Measurements from ENCODE around the gene CCNT1. TPM values are rescaled to one million over a fixed set of nuclear protein-coding genes. Genes with fewer than 3 reads are reported as not detected.

Gene CCNT1
- 10 to 100 TPM; 17.9 to 40.3 (median 23.1) TPM for total RNA-seq

DNA sequence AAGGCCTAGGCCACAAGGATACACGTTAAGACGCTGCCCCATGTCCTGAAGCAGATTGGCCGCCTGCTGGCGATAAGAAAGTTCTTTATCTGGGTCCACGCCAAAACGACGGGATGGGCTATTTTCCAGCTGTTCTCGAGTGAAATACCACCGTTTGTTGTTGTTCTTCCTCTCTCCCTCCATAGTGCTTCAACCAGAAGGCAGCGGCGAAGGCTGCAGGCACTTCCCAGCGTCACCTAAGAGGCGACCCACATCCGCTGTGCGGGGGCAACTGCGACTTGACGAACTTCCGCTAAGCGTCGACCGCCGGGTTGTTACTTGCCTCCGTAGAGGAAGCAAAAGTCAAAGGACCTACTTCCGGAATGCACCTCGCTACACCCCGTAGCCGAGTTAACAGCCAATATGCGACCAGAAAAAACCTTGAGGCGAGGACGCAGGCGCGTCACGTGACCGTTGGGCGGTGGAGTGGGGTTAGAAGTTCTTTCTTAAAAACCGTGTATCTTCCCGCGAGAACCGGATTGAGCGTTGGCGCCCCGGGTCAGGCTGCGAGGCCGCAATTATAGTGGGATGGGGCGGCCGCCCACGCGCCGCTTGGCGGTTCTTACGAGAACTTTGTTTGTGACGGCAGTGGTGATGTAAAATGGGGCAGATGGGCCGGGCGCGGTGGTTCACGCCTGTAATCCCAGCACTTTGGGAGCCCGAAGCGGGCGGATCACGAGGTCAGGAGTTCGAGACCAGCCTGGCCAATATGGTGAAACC is at the start of gene CCNT1:
Gene CCNT1, minus strand, starts transcription at position 215 of the 759 bp plus-strand sequence. Its CDS starts 32 bp downstream, at position 183.
- Histone ChIP-seq H3K27ac (peak within 1 kb of the TSS; percentile 80 to 97 (median 92)), H3K4me1 (peaks cover 0 to 50% (median 10%) of the 10 kb centered on the region in 3 donors), H3K4me3 (peak within 1 kb of the TSS; percentile 67 to 69), H3K9me3 (peaks cover 0 to 17% (median 0%) of the 10 kb centered on the region in 3 donors), H3K27me3 (no peaks in the 10 kb centered on the region), H3K36me3 (peaks cover 0 to 31% of the 10 kb centered on the region in 2 donors)
- peak; percentile 97 for ATAC-seq
- 0% methylated on average over 9 to 13 of the region's 61 CpGs for WGBS, 2 donors (ENCODE audit: low coverage in 1 of 2)
- TF ChIP-seq CTCF (IDR thresholded peaks at IDR 0.05) = peak in 3 of 4 experiments; percentile 36 to 61 (median 60)
- peak; percentile 58 to 68 for TF ChIP-seq POLR2A (IDR thresholded peaks at IDR 0.05)
- TF ChIP-seq POLR2AphosphoS5 (IDR thresholded peaks at IDR 0.05) = peak; percentile 95
- no peak for TF ChIP-seq EP300 (IDR thresholded peaks at IDR 0.05)

- WGBS, 2 donors (ENCODE audit: low coverage in 1 of 2) = 33 to 64% methylated on average over 1 to 5 of the region's 5 CpGs
- Histone ChIP-seq H3K9me3 (no peaks in the 10 kb centered on the region), H3K4me3 (no peak overlapping the region), H3K4me1 (peaks cover 0 to 21% (median 0%) of the 10 kb centered on the region in 3 donors), H3K36me3 (peaks cover 0 to 63% of the 10 kb centered on the region in 2 donors), H3K27me3 (no peaks in the 10 kb centered on the region), H3K27ac (peak overlapping the region in 1 of 4 donors; percentile 22)
- ATAC-seq = no peak
- TF ChIP-seq POLR2AphosphoS5 (IDR thresholded peaks at IDR 0.05) = no peak
- no peak for TF ChIP-seq EP300 (IDR thresholded peaks at IDR 0.05)
- TF ChIP-seq POLR2A (IDR thresholded peaks at IDR 0.05) = no peak
- no peak for TF ChIP-seq CTCF (IDR thresholded peaks at IDR 0.05)
Measured at GRCh38 chr12:48765753-48766162, 49.3 kb upstream of the CCNT1 start.

DNA sequence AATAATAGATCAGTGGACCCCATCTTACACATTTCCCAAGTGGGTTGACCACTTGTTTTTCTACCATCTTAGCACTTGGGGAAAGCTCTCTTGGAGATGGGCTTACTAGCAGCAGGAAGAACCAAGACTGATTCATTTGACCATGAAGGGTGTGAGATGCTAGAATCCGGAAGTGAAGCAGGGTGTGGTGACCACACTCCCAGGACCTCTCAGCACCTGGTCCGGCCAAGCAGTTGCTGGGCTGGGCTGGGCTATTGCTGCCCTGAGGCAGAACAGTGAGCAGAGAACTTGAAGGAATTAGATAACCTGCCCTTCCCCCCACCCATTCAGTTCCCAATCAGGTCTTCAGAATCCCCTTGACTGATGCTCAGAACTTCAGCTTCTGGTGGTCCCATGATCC is 48.0 kb upstream of the CCNT1 start:
- Histone ChIP-seq H3K27me3 (no peaks in the 10 kb centered on the region), H3K36me3 (peaks cover 0 to 51% of the 10 kb centered on the region in 2 donors), H3K9me3 (no peaks in the 10 kb centered on the region), H3K4me1 (peaks cover 0 to 21% (median 0%) of the 10 kb centered on the region in 3 donors), H3K4me3 (no peak overlapping the region), H3K27ac (no peak overlapping the region)
- ATAC-seq = no peak
- TF ChIP-seq POLR2AphosphoS5 (IDR thresholded peaks at IDR 0.05) = no peak
- no peak for TF ChIP-seq POLR2A (IDR thresholded peaks at IDR 0.05)
- TF ChIP-seq EP300 (IDR thresholded peaks at IDR 0.05) = no peak
- no peak for TF ChIP-seq CTCF (IDR thresholded peaks at IDR 0.05)
- 78% methylated on average over 1 of the region's 2 CpGs; no CpG with 5 or more reads in 1 of the 2 donors for WGBS, 2 donors (ENCODE audit: low coverage in 1 of 2)

- H3K4me3 ChIP-seq = no peak overlapping the region
- H3K27me3 ChIP-seq = no peaks in the 10 kb centered on the region
- no peak overlapping the region for H3K27ac ChIP-seq
- H3K4me1 ChIP-seq = peaks cover 0 to 3% (median 0%) of the 10 kb centered on the region in 3 donors
- ATAC-seq = no peak
- H3K9me3 ChIP-seq = no peaks in the 10 kb centered on the region
- TF ChIP-seq POLR2A (IDR thresholded peaks at IDR 0.05) = no peak
- no peak for TF ChIP-seq POLR2AphosphoS5 (IDR thresholded peaks at IDR 0.05)
- no peak for TF ChIP-seq EP300 (IDR thresholded peaks at IDR 0.05)
- TF ChIP-seq CTCF (IDR thresholded peaks at IDR 0.05) = no peak
- H3K36me3 ChIP-seq = no peaks in the 10 kb centered on the region
Measured at GRCh38 chr12:48758737-48759136, 42.2 kb upstream of the CCNT1 start.

DNA sequence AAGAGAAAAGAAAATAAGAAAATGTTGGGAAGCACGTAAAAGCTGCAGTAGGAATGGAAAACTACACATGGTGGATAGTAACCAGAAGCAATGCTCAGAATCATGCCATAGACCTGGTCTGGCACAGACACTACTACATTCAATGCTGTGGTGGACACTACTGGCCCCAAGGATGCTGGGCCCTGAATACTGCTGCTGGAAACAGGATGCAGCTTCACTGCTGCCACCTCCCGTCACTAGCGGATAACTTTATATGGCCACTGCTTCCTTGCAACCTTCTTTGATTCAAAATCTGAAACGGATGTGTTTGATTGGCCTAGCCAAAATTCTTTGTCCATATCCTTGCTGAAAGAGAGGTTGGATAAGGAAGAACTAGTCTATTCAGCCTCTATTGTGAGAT is 41.7 kb upstream of the CCNT1 start:
- Histone ChIP-seq H3K36me3 (no peaks in the 10 kb centered on the region), H3K4me3 (no peak overlapping the region), H3K9me3 (no peaks in the 10 kb centered on the region), H3K4me1 (peaks cover 0 to 5% (median 0%) of the 10 kb centered on the region in 3 donors), H3K27me3 (no peaks in the 10 kb centered on the region), H3K27ac (no peak overlapping the region)
- 45 to 64% methylated on average over 3 to 4 of the region's 4 CpGs for WGBS, 2 donors (ENCODE audit: low coverage in 1 of 2)
- no peak for ATAC-seq
- TF ChIP-seq EP300 (IDR thresholded peaks at IDR 0.05) (no peak), POLR2AphosphoS5 (IDR thresholded peaks at IDR 0.05) (no peak), POLR2A (IDR thresholded peaks at IDR 0.05) (no peak), CTCF (IDR thresholded peaks at IDR 0.05) (no peak)

All from gastroesophageal sphincter (tissue), 4 donors.